K562 (cell line): ENCODE results near the gene CERS5. TPM values are rescaled to one million over a fixed set of nuclear protein-coding genes. Genes with fewer than 3 reads are reported as not detected.

Experiments used
- ATAC-seq: fragments of 200-7000 bp; cut with Tn5 transposase; 3 replicates; pipeline ENCODE4 v1.9.1; 2020; ENCODE audit warnings: moderate library complexity
- BruUV-seq: library from RNA; stranded (reverse); fragments of 400-500 nt; replicated peaks from 2 replicates; lab custom pipeline; 2021; lab: Mats Ljungman, UMichigan
- CTCF ChIA-PET: fragments of 300-600 bp; formaldehyde crosslinking; extraction: SDS; loops from one replicate; lab custom pipeline; 2021; ENCODE audit warnings: low intra/inter-chr PET ratio; lab: Yijun Ruan, JAX
- POLR2A ChIA-PET: fragments of 300-600, 350-650 bp; sonication (Branson Sonifier 250); formaldehyde crosslinking; extraction: SDS; loops from one replicate; lab custom pipeline; 2021; ENCODE audit warnings: antibody characterized with exemption, inconsistent platforms; lab: Yijun Ruan, JAX
- DNase-seq, 4 experiments: peaks; one replicate each; pipeline versions ENCODE4 v3.0.0 to v3.0.0-alpha.2; 2011 to 2018; ENCODE audit warnings: low spot score in 3 of 4, mixed read lengths in 3 of 4; ENCODE audit errors: extremely low read depth in 1 of 4
- FAIRE-seq: peaks from 2 replicates; lab custom pipeline; 2011; peaks lifted over from hg19 to GRCh38; lab: Jason Lieb, UNC
- H2AFZ ChIP-seq: 2 replicates; pipeline ENCODE4 v1.6.0; 2011; ENCODE audit warnings: low read depth, low read length, control low read depth, inconsistent platforms
- H3K27ac ChIP-seq: fragments of 200-600 bp; 3 replicates; pipeline ENCODE4 v1.8.0; 2011; ENCODE audit warnings: low read depth, mild to moderate bottlenecking, control low read depth, inconsistent platforms, low read length, moderate library complexity, mixed read lengths; ENCODE audit errors: extremely low read depth
- H3K27me3 ChIP-seq, 2 experiments: fragments of 300-600 bp in 1 of 2; 2 replicates in 1 of 2; 3 replicates in 1 of 2; pipeline versions ENCODE4 v1.6.0 to v1.8.0; 2011; ENCODE audit warnings: inconsistent platforms in 2 of 2, low read length in 2 of 2, mild to moderate bottlenecking in 1 of 2, mixed read lengths in 1 of 2, moderate library complexity in 1 of 2; ENCODE audit not compliant: control insufficient read depth in 2 of 2, insufficient read depth in 2 of 2
- H3K36me3 ChIP-seq: fragments of 300-600 bp; 3 replicates; pipeline ENCODE4 v1.8.0; 2011; ENCODE audit warnings: mild to moderate bottlenecking, low read length, inconsistent platforms; ENCODE audit not compliant: control insufficient read depth, insufficient read depth
- H3K4me1 ChIP-seq, 2 experiments: fragments of 200-600 bp in 1 of 2; replicated peaks in 1 of 2; 2 replicates in 1 of 2; 3 replicates in 1 of 2; pipeline versions ENCODE4 v1.5.1 to v1.8.0; 2011; ENCODE audit warnings: inconsistent platforms in 2 of 2, low read length in 2 of 2, mild to moderate bottlenecking in 1 of 2, mixed read lengths in 1 of 2, moderate library complexity in 1 of 2; ENCODE audit not compliant: control insufficient read depth in 2 of 2, insufficient read depth in 2 of 2
- H3K4me2 ChIP-seq: 2 replicates; pipeline ENCODE4 v1.6.1; 2011; ENCODE audit warnings: low read length, control low read depth, inconsistent platforms, mixed read lengths; ENCODE audit not compliant: insufficient read depth
- H3K4me3 ChIP-seq: fragments of 200-600 bp; sonication (generic), shearing (Covaris generic); 2 replicates; pipeline ENCODE4 v1.5.1; 2016; ENCODE audit warnings: control low read depth, inconsistent platforms
- H3K79me2 ChIP-seq: fragments of 200-600 bp; 3 replicates; pipeline ENCODE4 v1.8.0; 2011; ENCODE audit warnings: low read length, inconsistent platforms; ENCODE audit not compliant: control insufficient read depth, insufficient read depth
- H3K9ac ChIP-seq, 2 experiments: 2 replicates each; pipeline versions ENCODE4 v1.6.0 to v1.6.1; 2011; ENCODE audit warnings: low read depth in 2 of 2, low read length in 2 of 2, control low read depth in 1 of 2, inconsistent platforms in 1 of 2, mild to moderate bottlenecking in 1 of 2, mixed read lengths in 1 of 2; ENCODE audit not compliant: insufficient read depth in 1 of 2
- H3K9me1 ChIP-seq: one replicate; pipeline ENCODE4 v1.6.0; 2011; ENCODE audit warnings: inconsistent platforms, mild to moderate bottlenecking, low read length, moderate library complexity; ENCODE audit not compliant: control insufficient read depth, insufficient read depth
- H3K9me3 ChIP-seq: replicated peaks from 2 replicates; pipeline ENCODE4 v1.5.1; 2011; ENCODE audit warnings: low read depth, low read length, inconsistent platforms; ENCODE audit not compliant: control insufficient read depth, insufficient read depth
- H4K20me1 ChIP-seq: replicated peaks from 2 replicates; pipeline ENCODE4 v1.6.1; 2011; ENCODE audit warnings: low read length, inconsistent platforms, mixed read lengths; ENCODE audit not compliant: control insufficient read depth, insufficient read depth
- C11orf30 ChIP-seq: fragments of 450-650 bp; IDR thresholded peaks from 2 replicates; pipeline ENCODE4 v1.6.1; 2016; ENCODE audit warnings: low read depth, mild to moderate bottlenecking
- HINFP ChIP-seq: fragments of 450-650 bp; conservative IDR thresholded peaks from 2 replicates; pipeline ENCODE4 v1.6.1; 2016; ENCODE audit warnings: missing genetic modification characterization, low read depth, mild to moderate bottlenecking, control low read depth, missing compliant biosample characterization
- KDM4B ChIP-seq, 2 experiments: fragments of 450-650 bp in 1 of 2; sonication (generic) in 1 of 2; IDR thresholded peaks; 2 replicates each; pipeline ENCODE4 v1.6.1; 2016 to 2017; ENCODE audit warnings: borderline replicate concordance in 2 of 2, antibody characterized with exemption in 1 of 2, low read depth in 1 of 2, mild to moderate bottlenecking in 1 of 2
- MAFF ChIP-seq: IDR thresholded peaks from 2 replicates; pipeline ENCODE4 v1.6.1; 2012; ENCODE audit warnings: low read length, improper control_type of control experiment
- MAFG ChIP-seq: fragments of 450-650 bp; conservative IDR thresholded peaks from 2 replicates; pipeline ENCODE4 v1.6.1; 2016; ENCODE audit warnings: missing genetic modification characterization, missing compliant biosample characterization
- MAFK ChIP-seq: IDR thresholded peaks from 2 replicates; pipeline ENCODE4 v1.6.1; 2011; ENCODE audit warnings: low read length, improper control_type of control experiment
- NCOR1 ChIP-seq: fragments of 450-650 bp; IDR thresholded peaks from 2 replicates; pipeline ENCODE4 v1.6.1; 2016; ENCODE audit warnings: mild to moderate bottlenecking, moderate library complexity
- NFXL1 ChIP-seq: fragments of 450-650 bp; formaldehyde crosslinking; IDR thresholded peaks from 2 replicates; pipeline ENCODE4 v1.4.0; 2021; ENCODE audit warnings: mild to moderate bottlenecking
- ZNF316 ChIP-seq: fragments of 450-650 bp; IDR thresholded peaks from 2 replicates; pipeline ENCODE4 v1.6.1; 2016
- WGBS: fragments of 100-300 bp; shearing (Covaris generic); methylation state at CpG from one replicate; pipeline ENCODE4 v1.1.6; 2016; ENCODE audit warnings: low coverage, mixed read lengths; ENCODE audit not compliant: insufficient coverage; ENCODE audit errors: missing lambda C conversion rate; 5-methylcytosine and 5-hydroxymethylcytosine counted together
- in situ Hi-C: fragments of 300-500 bp; cut with MboI; formaldehyde crosslinking; loops from 4 replicates; pipeline ENCODE4 v1.15.0; 2018; ENCODE audit warnings: inconsistent platforms, mixed read lengths
- intact Hi-C: fragments of 100-400 bp; cut with micrococcal nuclease; formaldehyde crosslinking; loops from 2 replicates; pipeline ENCODE4 v1.14.2; 2022
- polyA plus RNA-seq, 8 experiments: library from polyadenylated mRNA; depleted of rRNA in 4 of 8; stranded (reverse) in 5 of 8; unstranded in 3 of 8; fragments of >200 nt; fragmentation: Nextera tagmentation in 2 of 8; fragmentation: Illumina TruSeq in 1 of 8; extraction: Ambion mirVana in 2 of 8; extraction: Trizol in 1 of 8; gene quantifications; 2 replicates each; pipeline versions ENCODE4 v1.2.1 to v1.2.3, GENCODE V29; 2011 to 2014; ENCODE audit warnings: inconsistent platforms in 1 of 8, missing spikeins in 1 of 8
- total RNA-seq, 7 experiments: library from RNA; depleted of rRNA in 6 of 7; stranded (reverse); fragments of >200 nt in 6 of 7; fragmentation: Illumina TruSeq in 2 of 7; extraction: Trizol in 2 of 7; gene quantifications; 2 replicates each; pipeline versions ENCODE4 v1.2.1 to v1.2.3, GENCODE V29; 2011 to 2021; ENCODE audit warnings: low replicate concordance in 1 of 7

CERS5 gene
- total and polyA plus RNA-seq, 9 of the 15 experiments (the other 6 are each of a cell fraction or from before 2014, with no cell fraction given): 6.1 to 47.5 (median 17.8) TPM

- Histone ChIP-seq H3K9me3 (no peaks in the 10 kb centered on the region), H4K20me1 (no peaks in the 10 kb centered on the region), H3K27me3 (no peaks in the 10 kb centered on the region), H3K36me3 (peaks cover 8% of the 10 kb centered on the region; the same call in 1 of the 3 replicates), H3K9me1 (no peaks in the 10 kb centered on the region), H3K4me3 (no peak overlapping the region), H3K4me1 (no peaks in the 10 kb centered on the region), H3K9ac (no peak overlapping the region), H3K27ac (no peak overlapping the region), H2AFZ (no peak overlapping the region), H3K4me2 (no peak overlapping the region), H3K79me2 (peaks cover 9% of the 10 kb centered on the region; the same call in 2 of the 3 replicates)
- peak; percentile 98 for TF ChIP-seq C11orf30
- TF ChIP-seq NCOR1: 0 out of 2 replicates have a peak, but pooled peaks have one; percentile 4
- TF ChIP-seq ZNF316: peak; percentile 99
- no peak for TF ChIP-seq KDM4B (IDR thresholded peaks at IDR 0.05; ENCODE audit: borderline replicate concordance in 2 of 2, low read depth in 1 of 2)
- TF ChIP-seq HINFP (tag): no peak
- peak; percentile 98 for TF ChIP-seq MAFF
- peak; percentile 99 for TF ChIP-seq MAFK
- TF ChIP-seq NFXL1 (CRISPR knock-in tag): no peak
- peak; percentile 96 for TF ChIP-seq MAFG (tag)
- 33% methylated on average over 1 of the region's 1 CpG for WGBS
- ATAC-seq (no peak), DNase-seq (no peak), FAIRE-seq (no peak)
- ChIA-PET CTCF (no interaction called here), POLR2A (interaction anchor here (0.6 to 0.8 kb wide), 3 partner anchors 9 to 447 kb away, joined by 3 read pairs; no protein-coding TSS in a partner anchor)
- BruUV-seq: no TSS peak
- in situ Hi-C loops (no loop called here), intact Hi-C loops (no loop called here)
Observed at GRCh38 chr12:50214018-50214417, 46.8 kb upstream of the CERS5 start.
